ENCODE data around the gene ARL11. TPM values are rescaled to one million over a fixed set of nuclear protein-coding genes. Genes with fewer than 3 reads are reported as not detected.
A peak's percentile ranks its signal among the peaks of the same experiment; 100 is the strongest.
"Not testable (repeated sequence)": the region's sequence is repeated elsewhere in the genome, so short reads cannot be mapped to it uniquely, and the experiment has no call there.

Gene ARL11
- total RNA-seq, 4 donors from 2014 or later: 0.21 to 1.5 (median 1.2) TPM; not detected in 1

DNA sequence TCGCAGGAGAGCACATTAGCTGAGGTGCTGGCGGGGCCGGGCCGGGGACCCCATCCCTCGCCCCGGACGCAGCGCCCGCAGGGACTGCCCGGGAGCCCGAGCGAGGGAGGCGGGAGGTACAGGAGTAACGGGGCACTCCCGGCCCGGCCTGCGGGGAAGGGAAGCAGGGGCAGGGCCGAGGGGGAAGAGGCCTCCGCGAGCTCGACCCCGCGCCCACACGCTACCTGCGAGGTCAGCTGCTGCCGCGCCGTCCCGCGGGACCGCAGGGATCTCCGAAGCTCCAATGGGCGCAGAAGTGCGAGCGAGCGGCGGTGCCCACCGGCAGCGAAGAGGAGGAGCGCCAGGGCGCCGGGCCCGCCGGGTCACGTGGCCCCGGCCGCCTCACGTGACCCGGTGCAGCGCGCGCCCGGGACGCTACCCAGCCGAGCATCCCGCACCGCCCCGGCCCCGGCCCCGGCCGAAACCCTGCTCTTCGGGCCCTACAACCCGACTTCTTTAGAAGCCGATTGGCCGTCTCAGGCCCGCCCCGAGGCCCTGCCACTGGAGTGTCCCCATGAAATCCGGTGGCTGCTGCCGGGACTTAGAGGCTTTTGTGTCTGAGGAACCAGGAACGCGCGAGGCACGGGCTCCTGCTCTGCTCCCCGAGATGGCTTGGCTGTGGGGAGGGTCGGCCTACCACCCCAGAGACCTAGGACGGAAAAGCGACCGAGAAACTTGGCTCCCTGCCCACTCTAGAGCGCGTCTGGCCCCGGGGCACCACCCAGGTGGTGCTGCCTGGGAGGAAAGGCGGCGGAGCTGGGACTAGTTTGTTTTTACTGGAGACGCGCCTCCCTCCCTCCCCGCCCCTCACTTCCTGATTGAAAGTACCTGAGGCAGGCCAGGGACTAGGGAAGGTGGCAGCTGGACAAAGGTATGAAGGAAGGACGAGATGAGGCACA lies 42.8 kb upstream of the ARL11 start, which contains the start of gene RCBTB1:
Gene RCBTB1, minus strand, starts transcription at position 339 of the 938 bp plus-strand sequence. CDS start 18,279 bp downstream, outside the sequence.
- H3K36me3 ChIP-seq: no peaks in the 10 kb centered on the region
- H3K27me3 ChIP-seq: no peaks in the 10 kb centered on the region
- H3K9me3 ChIP-seq: no peaks in the 10 kb centered on the region
- peak within 1 kb of the TSS; percentile 78 to 84 for H3K4me3 ChIP-seq
- intact Hi-C loops (cut with DNase I; ENCODE audit: low total_unique reads): no loop called here
- DNase-seq: peak; percentile 55 to 57
- peak within 1 kb of the TSS; percentile 83 to 85 for H3K27ac ChIP-seq
- H3K4me1 ChIP-seq: no peaks in the 10 kb centered on the region
- TF ChIP-seq CTCF (IDR thresholded peaks at IDR 0.05) (no peak), POLR2A (IDR thresholded peaks at IDR 0.05) (peak; percentile 10 to 56)

DNA sequence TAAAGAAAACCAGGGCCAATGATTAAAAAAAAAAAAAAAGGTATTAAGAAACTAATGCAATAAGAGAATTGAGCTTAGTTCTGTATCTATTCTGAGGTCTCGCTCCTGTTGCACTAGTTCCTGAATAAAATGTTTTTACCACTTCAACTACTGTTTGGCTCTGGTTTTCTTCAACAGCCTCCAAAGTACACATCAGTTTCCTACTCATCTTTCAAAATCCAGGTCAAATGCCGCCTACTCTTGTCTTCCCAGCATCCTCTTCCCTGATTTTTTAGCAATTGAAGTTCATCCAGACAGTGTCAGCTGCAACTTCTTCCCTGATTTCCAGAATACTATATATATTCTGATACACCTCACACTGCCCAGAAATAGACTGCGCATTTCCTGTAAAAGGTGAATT lies 41.6 kb upstream of the ARL11 start:
- no peak for DNase-seq
- no peak overlapping the region for H3K4me3 ChIP-seq
- no peaks in the 10 kb centered on the region for H3K4me1 ChIP-seq
- intact Hi-C loops (cut with DNase I; ENCODE audit: low total_unique reads): no loop called here
- H3K36me3 ChIP-seq: no peaks in the 10 kb centered on the region
- TF ChIP-seq POLR2A (IDR thresholded peaks at IDR 0.05): no peak
- no peak for TF ChIP-seq CTCF (IDR thresholded peaks at IDR 0.05)
- peak overlapping the region in 1 of 2 donors; percentile 85 for H3K27ac ChIP-seq
- H3K9me3 ChIP-seq: no peaks in the 10 kb centered on the region
- H3K27me3 ChIP-seq: no peaks in the 10 kb centered on the region

DNA sequence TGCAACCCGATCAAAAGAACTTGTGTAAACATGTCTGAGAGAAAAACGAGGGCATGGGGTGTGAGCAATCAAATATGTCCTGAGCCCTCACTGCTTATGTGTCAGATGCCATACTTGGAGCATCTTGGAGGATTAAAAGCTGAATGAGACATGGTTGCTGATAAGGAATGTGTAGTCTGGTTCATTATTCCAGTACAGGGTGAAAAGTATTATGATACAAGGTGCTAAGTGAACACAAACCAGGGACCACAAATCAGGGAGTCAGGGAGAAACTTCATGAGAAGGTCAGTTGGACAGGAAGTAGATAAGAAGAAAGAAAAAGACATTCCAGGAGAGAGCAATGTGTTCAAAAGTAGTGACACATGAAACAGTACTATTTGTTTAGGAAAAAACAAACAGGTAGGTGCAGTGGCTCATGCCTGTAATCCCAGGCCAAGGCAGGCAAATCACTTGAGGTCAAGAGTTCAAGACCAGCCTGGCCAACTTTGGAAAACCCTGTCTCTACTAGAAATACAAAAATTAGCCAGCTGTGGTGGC lies 40.9 kb upstream of the ARL11 start:
- TF ChIP-seq POLR2A (IDR thresholded peaks at IDR 0.05) (no peak), CTCF (IDR thresholded peaks at IDR 0.05) (no peak)
- H3K27ac ChIP-seq: no peak overlapping the region
- intact Hi-C loops (cut with DNase I; ENCODE audit: low total_unique reads): no loop called here
- no peak overlapping the region for H3K4me3 ChIP-seq
- no peaks in the 10 kb centered on the region for H3K4me1 ChIP-seq
- H3K27me3 ChIP-seq: no peaks in the 10 kb centered on the region
- no peaks in the 10 kb centered on the region for H3K36me3 ChIP-seq
- no peaks in the 10 kb centered on the region for H3K9me3 ChIP-seq
- DNase-seq: no peak

DNA sequence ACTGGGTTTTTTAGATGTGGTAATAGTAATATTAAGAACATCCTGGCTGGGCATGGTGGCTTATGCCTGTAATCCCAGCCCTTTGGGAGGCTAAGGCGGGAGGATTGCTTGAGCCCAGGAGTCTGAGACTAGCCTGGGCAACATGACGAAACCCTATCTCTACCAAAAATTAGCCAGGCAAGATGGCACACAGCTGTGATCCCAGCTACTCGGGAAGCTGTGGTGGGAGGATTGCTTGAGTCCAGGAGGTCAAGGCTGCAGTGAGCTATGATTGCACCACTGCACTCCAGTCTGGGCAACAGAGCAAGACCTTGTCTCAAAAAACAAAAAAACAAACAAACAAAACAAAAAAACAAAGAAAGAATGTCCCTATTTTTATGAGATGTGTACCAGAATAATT lies 37.6 kb upstream of the ARL11 start:
- not testable (repeated sequence) for H3K27me3 ChIP-seq, H3K36me3 ChIP-seq

GRCh38 chr13:49593876-49594275 lies 34.4 kb upstream of the ARL11 start:
- intact Hi-C loops (cut with DNase I; ENCODE audit: low total_unique reads); H3K4me1 ChIP-seq; H3K4me3 ChIP-seq; H3K27ac ChIP-seq; DNase-seq; H3K9me3 ChIP-seq; H3K36me3 ChIP-seq; H3K27me3 ChIP-seq: not testable (repeated sequence)

More for the DNA sequence above, 37.6 kb upstream of the ARL11 start:
- H3K9me3 ChIP-seq; DNase-seq; H3K27ac ChIP-seq; H3K4me3 ChIP-seq; intact Hi-C loops (cut with DNase I; ENCODE audit: low total_unique reads); H3K4me1 ChIP-seq: not testable (repeated sequence)

GRCh38 chr13:49594576-49594975 lies 33.7 kb upstream of the ARL11 start:
- Histone ChIP-seq H3K9me3 (no peaks in the 10 kb centered on the region), H3K4me1 (no peaks in the 10 kb centered on the region), H3K36me3 (no peaks in the 10 kb centered on the region), H3K27me3 (no peaks in the 10 kb centered on the region), H3K27ac (no peak overlapping the region), H3K4me3 (no peak overlapping the region)
- no peak for TF ChIP-seq CTCF (IDR thresholded peaks at IDR 0.05)
- TF ChIP-seq POLR2A (IDR thresholded peaks at IDR 0.05): no peak
- no peak for DNase-seq
- intact Hi-C loops (cut with DNase I; ENCODE audit: low total_unique reads): no loop called here

Measured in uterus (tissue), 4 donors.